ENCODE measurements around the gene RELN.

RELN gene

DNA sequence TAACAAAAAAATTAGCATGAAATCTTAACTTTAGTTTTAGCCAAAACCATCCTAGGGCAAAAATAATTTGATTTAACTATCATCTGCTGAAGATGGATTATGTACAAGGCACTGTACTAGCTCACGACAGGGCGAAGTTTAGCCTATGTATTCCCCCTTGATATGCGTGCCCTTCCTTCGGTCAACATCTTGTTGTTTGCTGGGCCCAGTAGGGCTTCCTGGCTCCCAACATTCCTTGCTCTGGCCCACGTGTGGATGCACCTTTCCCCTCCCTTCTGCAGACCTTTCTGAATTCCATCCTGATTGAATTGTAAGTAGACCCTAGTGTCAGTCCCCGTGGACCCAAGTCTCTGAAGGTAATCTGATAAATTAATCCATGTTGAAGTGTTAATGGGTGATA lies 212.0 kb downstream of the RELN start:
- DNase-seq: no peak

DNA sequence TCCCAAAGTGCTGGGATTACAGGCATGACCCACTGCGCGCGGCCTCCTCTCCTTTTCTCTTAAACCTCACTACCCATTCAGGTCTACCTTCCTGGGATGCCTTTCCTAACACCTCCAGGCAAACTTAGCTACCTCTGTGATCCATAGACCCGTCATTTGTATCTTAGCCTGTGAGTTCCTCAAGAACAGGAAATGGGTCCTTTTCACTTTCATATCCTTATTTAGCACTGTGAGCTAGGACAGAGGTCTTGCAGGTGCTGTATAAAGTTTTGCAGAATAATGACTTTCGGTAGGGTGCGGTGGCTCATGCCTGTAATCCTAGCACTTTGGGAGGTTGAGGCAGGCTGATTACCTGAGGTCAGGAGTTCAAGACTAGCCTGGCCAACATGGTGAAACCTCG lies 215.7 kb downstream of the RELN start:
- no peak for DNase-seq

DNA sequence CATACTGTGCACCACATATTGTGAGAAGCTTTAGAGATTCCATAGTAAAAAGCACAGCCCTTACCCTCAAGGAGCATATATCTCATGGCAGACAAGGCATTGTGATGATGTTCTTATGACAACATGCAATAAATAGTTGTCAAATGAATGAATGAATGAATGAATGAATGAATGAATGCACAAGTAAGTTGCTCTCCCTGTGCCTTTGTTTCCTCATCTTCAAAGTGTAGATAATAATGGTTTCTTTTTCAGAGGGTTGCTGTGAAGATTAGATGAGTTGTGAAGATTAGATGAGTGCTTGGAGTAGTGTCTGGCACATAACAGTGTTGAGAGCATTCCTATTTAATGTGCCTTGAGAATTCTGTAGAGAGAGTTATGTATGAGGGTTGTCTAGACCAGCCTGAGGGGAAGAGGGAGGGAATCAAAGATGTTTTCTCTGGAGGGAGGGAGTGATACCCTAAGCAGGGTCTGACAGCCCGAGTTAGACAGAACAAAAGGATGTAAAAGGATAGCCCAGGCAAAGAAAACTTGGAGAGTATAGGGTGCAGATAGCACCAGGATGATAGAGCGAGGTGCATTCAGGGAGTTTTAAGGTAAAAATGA lies 217.2 kb downstream of the RELN start:
- no peak for DNase-seq

- DNase-seq: no peak
Observed at GRCh38 chr7:103771294-103771693, 218.2 kb downstream of the RELN start.

- DNase-seq: peak in 1 of 2 experiments; percentile 43
Observed at GRCh38 chr7:103766660-103767059, 222.8 kb downstream of the RELN start.

- DNase-seq: no peak
Observed at GRCh38 chr7:103765901-103766300, 223.6 kb downstream of the RELN start.

GRCh38 chr7:103764901-103765300 lies 224.6 kb downstream of the RELN start:
- DNase-seq: no peak

- DNase-seq: no peak
Observed at GRCh38 chr7:103762877-103763276, 226.6 kb downstream of the RELN start.

GRCh38 chr7:103762065-103762760 lies 227.2 kb downstream of the RELN start:
- no peak for DNase-seq

DNA sequence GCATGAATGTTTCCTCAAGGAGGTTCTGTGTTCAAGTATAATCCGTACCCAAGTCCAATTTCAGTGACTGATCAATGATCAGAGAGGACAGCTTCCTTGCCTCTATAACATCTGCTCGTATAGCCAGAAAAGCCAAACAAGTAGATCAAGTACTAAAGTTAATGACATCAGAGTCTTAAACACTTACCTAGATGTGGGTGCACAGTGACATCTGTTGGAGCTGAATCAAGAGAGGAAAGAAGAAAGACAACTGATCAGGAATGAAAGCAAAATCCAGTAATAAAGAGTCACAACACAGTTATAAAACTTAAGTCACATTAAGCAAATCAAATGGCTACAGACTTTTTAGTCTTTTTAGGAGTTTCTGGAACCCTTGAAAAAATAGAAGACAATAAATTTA lies 236.5 kb downstream of the RELN start:
- peak in 1 of 2 experiments; percentile 11 for DNase-seq

GRCh38 chr7:103751311-103751880 lies 238.1 kb downstream of the RELN start:
- DNase-seq: peak in 1 of 2 experiments; percentile 13

DNA sequence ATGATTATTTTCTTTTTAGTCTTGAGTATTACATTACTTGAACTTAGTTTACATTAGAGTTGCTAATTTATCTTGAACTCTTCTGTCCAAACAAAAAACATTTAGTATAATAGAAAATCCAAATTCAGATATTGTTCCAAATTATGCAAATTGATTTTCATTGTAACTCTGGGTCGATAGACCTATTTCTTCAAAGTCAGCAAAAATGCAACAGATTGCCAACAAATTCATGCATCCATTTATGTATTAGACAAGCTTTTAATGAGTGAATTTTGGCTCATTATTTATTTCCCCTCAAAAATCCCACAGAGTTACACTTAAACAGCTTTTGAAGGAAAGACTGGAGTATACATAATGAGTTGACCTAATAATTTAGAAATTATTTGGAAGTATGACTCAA lies 240.8 kb downstream of the RELN start:
- no peak for DNase-seq

DNA sequence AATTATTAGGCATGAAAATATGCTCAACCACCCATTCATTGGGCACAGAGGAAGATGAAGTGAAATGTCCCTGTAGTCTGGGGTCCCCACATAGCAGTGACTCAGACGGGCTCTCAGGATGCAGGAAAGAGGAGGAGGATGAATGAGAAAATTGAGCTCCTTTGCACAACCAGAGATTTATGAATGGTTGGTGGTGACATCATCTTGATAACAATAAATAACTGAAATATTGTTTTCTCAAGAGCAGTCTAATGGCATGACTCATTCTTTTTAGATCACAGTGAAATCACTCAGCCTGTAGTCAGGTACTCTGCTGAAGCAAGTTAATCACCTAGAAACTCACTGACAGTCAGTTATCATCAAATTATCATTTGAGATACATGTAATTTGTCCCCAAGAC lies 254.1 kb downstream of the RELN start:
- DNase-seq: no peak

DNA sequence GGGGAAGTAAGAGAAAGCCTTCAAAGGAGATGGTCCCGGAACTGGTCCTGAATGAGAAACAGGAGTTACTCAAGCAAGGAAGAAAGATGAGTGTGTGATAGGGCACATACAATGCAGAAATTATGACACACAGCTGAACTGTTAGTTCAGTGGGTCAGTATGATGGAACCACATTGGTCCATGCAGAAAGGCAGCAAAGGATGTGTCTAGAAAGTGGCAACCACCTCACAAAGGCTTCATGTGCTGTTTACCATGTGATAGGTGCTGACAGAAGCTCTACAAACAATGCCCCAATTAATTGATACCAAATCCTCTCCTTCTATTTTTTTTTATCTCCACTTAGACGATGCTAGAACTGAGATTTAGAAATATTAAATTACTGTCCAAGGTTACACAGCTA lies 258.3 kb downstream of the RELN start:
- no peak for DNase-seq

- no peak for DNase-seq
Observed at GRCh38 chr7:103729026-103729425, 260.4 kb downstream of the RELN start.

DNA sequence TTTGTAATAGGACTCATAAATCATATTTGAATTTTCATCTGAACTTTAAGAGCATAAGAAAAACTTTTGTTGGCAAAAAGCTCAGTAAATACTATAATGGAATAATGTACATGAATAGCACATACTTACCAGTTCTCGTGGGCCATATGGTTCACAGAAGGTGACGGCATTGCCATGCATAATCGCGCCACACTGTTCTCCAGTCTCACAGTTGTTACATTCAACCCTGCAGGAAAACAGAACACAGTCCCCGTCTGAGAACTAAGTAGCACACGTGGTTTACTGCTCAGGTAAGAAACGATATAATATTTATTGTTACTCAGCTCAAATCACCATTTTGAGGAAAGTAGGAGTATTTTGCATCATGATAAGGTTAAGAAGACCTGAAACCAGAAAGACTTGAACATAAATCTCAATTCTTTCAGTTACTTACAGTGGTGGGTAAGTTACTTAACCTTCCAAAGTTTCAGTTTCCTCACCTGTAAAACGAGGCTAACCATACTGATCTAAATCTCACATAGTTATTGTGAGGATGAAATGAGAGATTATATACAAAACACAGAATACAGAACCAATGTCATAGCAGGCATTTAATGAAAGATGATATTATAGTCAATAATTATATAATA lies 261.4 kb downstream of the RELN start:
- no peak for DNase-seq

DNA sequence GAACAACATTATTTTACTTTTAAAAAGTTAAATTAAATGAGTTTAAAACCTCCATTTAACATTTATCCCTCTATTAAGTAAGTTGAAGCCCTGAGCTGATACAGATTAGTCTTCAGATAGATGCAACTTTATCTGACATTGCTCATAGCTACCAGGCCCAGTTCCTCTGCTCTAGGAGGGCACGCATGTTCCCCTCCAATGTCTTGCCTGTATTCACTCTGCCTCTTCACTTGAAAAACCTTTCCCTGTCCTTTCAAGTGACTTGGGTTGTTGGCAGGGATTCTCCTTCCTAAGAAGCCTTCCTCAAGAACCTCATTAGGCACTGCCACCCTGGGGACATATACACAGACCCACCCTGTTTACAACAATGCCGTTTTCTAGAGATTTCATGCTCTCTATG lies 270.4 kb downstream of the RELN start:
- no peak for DNase-seq

- no peak for DNase-seq
Observed at GRCh38 chr7:103718482-103719061, 270.9 kb downstream of the RELN start.

DNA sequence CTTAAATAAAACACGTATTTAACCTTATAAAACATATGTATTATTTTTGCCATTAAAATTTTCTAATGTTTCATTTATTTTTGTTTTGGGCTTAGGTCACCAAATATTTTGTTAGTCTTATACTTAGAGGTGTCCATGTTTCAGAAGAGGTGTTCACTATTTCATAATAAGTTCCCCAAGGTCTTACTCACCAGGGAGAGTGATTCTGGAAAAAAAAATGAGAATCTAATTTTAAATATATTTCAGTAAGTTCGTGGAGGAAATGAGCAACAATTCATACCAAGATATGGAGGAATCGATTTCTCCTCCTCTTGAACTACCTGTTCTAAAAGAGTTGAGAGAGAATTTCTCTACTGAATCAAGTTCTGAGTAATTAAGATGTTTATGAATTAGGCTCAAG lies 271.9 kb downstream of the RELN start:
- no peak for DNase-seq

GRCh38 chr7:103715376-103716120 lies 273.9 kb downstream of the RELN start:
- peak; percentile 38 to 82 for DNase-seq

- peak; percentile 24 to 51 for DNase-seq
Observed at GRCh38 chr7:103714376-103714927, 275.0 kb downstream of the RELN start.

- no peak for DNase-seq
Observed at GRCh38 chr7:103712991-103713778, 276.3 kb downstream of the RELN start.

Data from NCI-H446 (cell line).